Fibroblast of villous mesenchyme (primary cell): ENCODE results near the gene SWAP70. TPM values are rescaled to one million over a fixed set of nuclear protein-coding genes. Genes with fewer than 3 reads are reported as not detected.

ENCODE experiments used
- total RNA-seq: library from RNA; depleted of rRNA; stranded (reverse); fragments of >200 nt; gene quantifications from 2 replicates; pipeline ENCODE4 v1.2.3, GENCODE V29; 2012

SWAP70 gene
- total RNA-seq, 1 donor, result 63.0 TPM

Other genes with a start within 250 kb of the SWAP70 start
- 15.5 and 25.9 TPM in 2 replicates for gene ZNF143, start 203.1 kb upstream of the SWAP70 start, total RNA-seq
- 51.2 and 88.9 TPM in 2 replicates for gene WEE1, start 90.4 kb upstream of the SWAP70 start, total RNA-seq